ENCODE data around the gene SEPTIN7.

- TF ChIP-seq CTCF (IDR thresholded peaks at IDR 0.05; ENCODE audit: low read length) (no peak), EZH2 (IDR thresholded peaks at IDR 0.05; ENCODE audit: borderline replicate concordance, low read length) (no peak)
Measured at GRCh38 chr7:35823440-35823839, 22.6 kb downstream of the SEPTIN7 start.

Data from OCI-LY1 (cell line).